ENCODE measurements around the gene YDJC. TPM values are rescaled to one million over a fixed set of nuclear protein-coding genes. Genes with fewer than 3 reads are reported as not detected.

YDJC gene
- total and polyA plus RNA-seq, 2 experiments from 2014 or later: 24.1 to 44.5 TPM

GRCh38 chr22:21633481-21633880 lies 3.7 kb upstream of the YDJC start:
- Histone ChIP-seq H3K4me1 (ENCODE audit: insufficient read depth) (peaks cover 2% of the 10 kb centered on the region), H3K4me3 (no peak overlapping the region), H3K79me2 (peaks cover 6% of the 10 kb centered on the region), H3K27me3 (no peaks in the 10 kb centered on the region), H4K20me1 (ENCODE audit: insufficient read depth, poor library complexity, severe bottlenecking) (peaks cover 2% of the 10 kb centered on the region), H3K27ac (no peak overlapping the region), H3K9me2 (replicated peaks; ENCODE audit: insufficient read depth) (no peaks in the 10 kb centered on the region), H3K9me3 (ENCODE audit: low read depth) (no peaks in the 10 kb centered on the region), H3K4me2 (no peak overlapping the region), H3K36me3 (replicated peaks; ENCODE audit: insufficient read depth, low read depth) (no peaks in the 10 kb centered on the region), H2AFZ (no peak overlapping the region)
- 92% methylated on average over 4 of the region's 4 CpGs for WGBS (ENCODE audit: low lambda C conversion rate, missing lambda C conversion rate)
- TF ChIP-seq EZH2phosphoT487 (IDR thresholded peaks at IDR 0.05; ENCODE audit: low read depth, severe bottlenecking, unreplicated experiment) (no peak), EZH2 (IDR thresholded peaks at IDR 0.05; ENCODE audit: borderline replicate concordance) (no peak)
- TF ChIP-seq, protein P1, sequence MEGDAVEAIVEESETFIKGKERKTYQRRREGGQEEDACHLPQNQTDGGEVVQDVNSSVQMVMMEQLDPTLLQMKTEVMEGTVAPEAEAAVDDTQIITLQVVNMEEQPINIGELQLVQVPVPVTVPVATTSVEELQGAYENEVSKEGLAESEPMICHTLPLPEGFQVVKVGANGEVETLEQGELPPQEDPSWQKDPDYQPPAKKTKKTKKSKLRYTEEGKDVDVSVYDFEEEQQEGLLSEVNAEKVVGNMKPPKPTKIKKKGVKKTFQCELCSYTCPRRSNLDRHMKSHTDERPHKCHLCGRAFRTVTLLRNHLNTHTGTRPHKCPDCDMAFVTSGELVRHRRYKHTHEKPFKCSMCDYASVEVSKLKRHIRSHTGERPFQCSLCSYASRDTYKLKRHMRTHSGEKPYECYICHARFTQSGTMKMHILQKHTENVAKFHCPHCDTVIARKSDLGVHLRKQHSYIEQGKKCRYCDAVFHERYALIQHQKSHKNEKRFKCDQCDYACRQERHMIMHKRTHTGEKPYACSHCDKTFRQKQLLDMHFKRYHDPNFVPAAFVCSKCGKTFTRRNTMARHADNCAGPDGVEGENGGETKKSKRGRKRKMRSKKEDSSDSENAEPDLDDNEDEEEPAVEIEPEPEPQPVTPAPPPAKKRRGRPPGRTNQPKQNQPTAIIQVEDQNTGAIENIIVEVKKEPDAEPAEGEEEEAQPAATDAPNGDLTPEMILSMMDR (IDR thresholded peaks at IDR 0.05; ENCODE audit: poor library complexity): no peak
- no peak for DNase-seq (ENCODE audit: low spot score)

DNA sequence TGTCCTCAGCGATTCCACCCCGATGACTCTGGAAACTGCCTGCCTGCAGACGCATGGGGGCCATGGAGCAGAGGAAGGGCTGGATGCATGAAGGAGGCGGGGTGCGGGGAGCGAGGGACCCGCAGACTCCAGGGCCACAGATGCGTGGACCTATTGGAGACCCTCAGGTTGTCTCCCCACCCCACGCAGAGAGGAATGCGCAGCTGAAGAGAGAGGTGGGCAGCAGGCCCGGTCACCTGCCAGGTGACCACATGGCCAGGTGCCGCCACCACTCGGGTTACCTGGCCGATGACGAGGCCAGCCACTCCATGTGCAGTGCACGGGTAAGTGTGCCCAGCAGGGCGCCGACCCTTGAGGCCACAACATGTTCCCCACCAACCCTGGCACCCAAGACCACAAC lies 3.1 kb upstream of the YDJC start:
- Histone ChIP-seq H3K4me2 (no peak overlapping the region), H3K4me1 (ENCODE audit: insufficient read depth) (peaks cover 2% of the 10 kb centered on the region), H4K20me1 (ENCODE audit: insufficient read depth, poor library complexity, severe bottlenecking) (peaks cover 6% of the 10 kb centered on the region), H3K9me3 (ENCODE audit: low read depth) (no peaks in the 10 kb centered on the region), H3K79me2 (peaks cover 12% of the 10 kb centered on the region), H3K27ac (no peak overlapping the region), H3K4me3 (no peak overlapping the region), H2AFZ (no peak overlapping the region), H3K27me3 (no peaks in the 10 kb centered on the region), H3K36me3 (replicated peaks; ENCODE audit: insufficient read depth, low read depth) (no peaks in the 10 kb centered on the region), H3K9me2 (replicated peaks; ENCODE audit: insufficient read depth) (no peaks in the 10 kb centered on the region)
- no peak for DNase-seq (ENCODE audit: low spot score)
- TF ChIP-seq, protein P1 (IDR thresholded peaks at IDR 0.05; ENCODE audit: poor library complexity): no peak
- TF ChIP-seq EZH2 (IDR thresholded peaks at IDR 0.05; ENCODE audit: borderline replicate concordance) (no peak), EZH2phosphoT487 (IDR thresholded peaks at IDR 0.05; ENCODE audit: low read depth, severe bottlenecking, unreplicated experiment) (no peak)
- 94% methylated on average over 13 of the region's 18 CpGs for WGBS (ENCODE audit: low lambda C conversion rate, missing lambda C conversion rate)

GRCh38 chr22:21632237-21632895 lies 2.5 kb upstream of the YDJC start, which contains the start of gene CCDC116:
Gene CCDC116, plus strand, starts transcription at chr22:21632760. Its CDS starts 422 bp downstream, at chr22:21633182.
- Histone ChIP-seq H3K4me1 (ENCODE audit: insufficient read depth) (peaks cover 2% of the 10 kb centered on the region), H3K27me3 (no peaks in the 10 kb centered on the region), H3K4me3 (no peak within 1 kb of the TSS), H4K20me1 (ENCODE audit: insufficient read depth, poor library complexity, severe bottlenecking) (peaks cover 10% of the 10 kb centered on the region), H3K9me2 (replicated peaks; ENCODE audit: insufficient read depth) (no peaks in the 10 kb centered on the region), H3K27ac (no peak within 1 kb of the TSS), H3K79me2 (peaks cover 17% of the 10 kb centered on the region), H2AFZ (no peak within 1 kb of the TSS), H3K36me3 (replicated peaks; ENCODE audit: insufficient read depth, low read depth) (no peaks in the 10 kb centered on the region), H3K4me2 (no peak within 1 kb of the TSS), H3K9me3 (ENCODE audit: low read depth) (no peaks in the 10 kb centered on the region)
- TF ChIP-seq EZH2 (IDR thresholded peaks at IDR 0.05; ENCODE audit: borderline replicate concordance): no peak
- TF ChIP-seq EZH2phosphoT487 (IDR thresholded peaks at IDR 0.05; ENCODE audit: low read depth, severe bottlenecking, unreplicated experiment): no peak
- TF ChIP-seq, protein P1 (IDR thresholded peaks at IDR 0.05; ENCODE audit: poor library complexity): no peak
- DNase-seq (ENCODE audit: low spot score): no peak
- WGBS (ENCODE audit: low lambda C conversion rate, missing lambda C conversion rate): 90% methylated on average over 24 of the region's 27 CpGs
